ENCODE measurements around the gene LIN52. TPM values are rescaled to one million over a fixed set of nuclear protein-coding genes. Genes with fewer than 3 reads are reported as not detected.

The LIN52 gene
- polyA plus RNA-seq, 4 donors = 6.1 to 22.1 (median 11.1) TPM

DNA sequence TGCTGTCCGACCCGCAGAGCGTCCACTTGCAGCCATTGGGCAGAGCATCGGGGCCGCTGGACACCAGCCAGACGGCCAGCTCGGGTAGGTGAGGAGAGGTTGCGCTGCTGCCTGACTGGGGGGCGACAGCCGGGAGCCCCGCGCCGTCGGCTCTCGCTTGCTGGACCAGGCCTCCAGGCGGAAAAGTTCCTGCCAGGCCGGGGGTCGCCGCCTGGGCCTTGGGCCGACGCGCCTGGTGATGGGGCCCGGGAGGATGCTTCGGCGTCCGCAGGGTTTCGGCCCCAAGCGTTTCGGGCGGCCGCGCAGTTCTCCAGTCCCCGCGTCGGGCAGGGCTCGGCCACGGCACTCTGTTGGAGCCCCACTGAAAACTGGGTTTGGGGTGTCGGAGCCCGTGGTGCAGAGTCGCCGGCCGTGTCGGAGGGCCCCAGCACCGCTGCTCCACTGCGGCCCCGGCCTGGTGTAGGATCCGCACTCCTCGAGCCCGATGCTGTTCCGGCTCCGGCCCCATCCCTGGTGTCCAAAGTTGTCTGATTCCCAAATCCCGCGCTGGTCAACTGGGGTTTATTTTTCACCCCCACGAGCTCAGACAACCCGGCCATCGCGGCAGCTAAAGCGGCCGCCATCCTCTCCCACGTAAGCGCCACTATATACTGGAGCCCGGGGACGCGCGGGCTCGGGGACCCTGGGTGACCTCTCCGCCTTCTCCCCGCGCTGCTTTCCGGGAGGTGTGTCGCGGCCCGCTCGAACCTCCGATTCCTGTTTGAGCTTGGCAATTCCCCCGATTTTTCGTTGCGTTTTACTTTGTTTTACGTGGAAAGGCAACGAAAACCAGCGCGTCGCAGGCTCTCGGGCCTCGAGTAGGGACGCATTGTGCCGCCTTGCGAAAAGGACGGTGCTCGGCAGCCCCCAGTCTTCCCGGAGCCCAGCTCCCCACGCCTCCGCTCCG, 155.4 kb downstream of the LIN52 start:
- Histone ChIP-seq H3K36me3 (ENCODE audit: control insufficient read depth in 3 of 3, insufficient read depth in 2 of 3, low read depth in 1 of 3, low read length in 3 of 3) (no peaks in the 10 kb centered on the region), H3K27me3 (ENCODE audit: control insufficient read depth in 3 of 3, insufficient read depth in 3 of 3, low read length in 3 of 3) (peaks cover 5 to 95% (median 54%) of the 10 kb centered on the region in 3 donors), H3K27ac (ENCODE audit: low read depth in 1 of 3, low read length in 2 of 3) (no peak overlapping the region), H3K4me1 (ENCODE audit: control insufficient read depth in 3 of 3, insufficient read depth in 2 of 3, low read depth in 1 of 3, low read length in 2 of 3) (peaks cover 0 to 12% (median 2%) of the 10 kb centered on the region in 3 donors), H3K4me3 (ENCODE audit: low read depth in 1 of 3, low read length in 3 of 3) (peak overlapping the region in 1 of 3 donors; percentile 21), H3K9me3 (ENCODE audit: control insufficient read depth in 2 of 2, insufficient read depth in 1 of 2, low read depth in 1 of 2, low read length in 1 of 2) (peaks cover 0 to 2% of the 10 kb centered on the region in 2 donors)
- DNase-seq = peak in 1 of 2 donors; percentile 48
- FAIRE-seq = no peak
- WGBS, 3 donors = 3 to 7% (median 4%) methylated on average over 71 to 94 of the region's 94 CpGs

DNA sequence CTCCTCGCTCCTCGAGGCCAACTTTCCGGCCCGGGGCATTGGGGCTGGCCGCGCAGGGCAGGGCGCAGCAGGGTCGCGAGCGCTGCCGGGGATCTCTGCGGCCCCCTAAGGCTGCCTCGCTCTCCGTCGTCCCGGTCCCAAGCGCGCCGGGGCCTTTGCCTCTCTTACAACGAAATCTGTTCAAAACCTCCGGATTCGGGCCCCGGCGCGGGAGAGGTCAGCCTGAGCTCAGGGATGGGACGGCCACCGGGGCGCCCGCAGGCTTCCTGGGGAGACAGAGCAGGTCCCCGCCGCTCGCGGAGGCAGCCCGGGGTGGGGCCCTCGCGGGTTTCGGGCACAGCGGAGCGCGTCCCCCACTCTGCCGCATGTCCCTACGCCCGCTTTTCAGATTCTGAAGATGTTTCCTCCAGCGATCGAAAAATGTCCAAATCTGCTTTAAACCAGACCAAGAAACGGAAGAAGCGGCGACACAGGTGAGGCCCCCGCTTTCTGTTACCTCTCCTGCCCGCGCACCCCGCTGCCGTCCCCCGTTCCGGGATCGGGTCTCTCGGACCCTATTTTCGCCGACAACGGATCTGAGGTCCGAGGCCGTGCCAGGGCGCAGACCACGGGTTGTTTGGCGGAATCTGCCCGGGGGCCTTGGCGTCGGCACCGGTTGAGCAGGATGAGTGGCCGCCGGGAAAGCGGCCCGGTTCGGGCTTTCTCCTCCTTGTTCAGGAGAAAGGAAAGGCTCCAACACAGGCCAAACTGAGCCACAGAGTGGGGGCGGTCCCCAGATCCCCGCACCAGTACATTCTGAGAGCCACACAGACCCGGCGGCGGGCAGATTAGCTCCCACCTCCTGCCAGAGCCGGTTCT, 156.3 kb downstream of the LIN52 start:
- FAIRE-seq (no peak), DNase-seq (peak in 1 of 2 donors; percentile 50)
- peaks cover 5 to 98% (median 60%) of the 10 kb centered on the region in 3 donors for H3K27me3 ChIP-seq (ENCODE audit: control insufficient read depth in 3 of 3, insufficient read depth in 3 of 3, low read length in 3 of 3)
- 2 to 5% (median 3%) methylated on average over 63 to 80 of the region's 80 CpGs for WGBS, 3 donors
- H3K4me3 ChIP-seq (ENCODE audit: low read depth in 1 of 3, low read length in 3 of 3) = peak overlapping the region in 1 of 3 donors; percentile 21
- peaks cover 0 to 2% of the 10 kb centered on the region in 2 donors for H3K9me3 ChIP-seq (ENCODE audit: control insufficient read depth in 2 of 2, insufficient read depth in 1 of 2, low read depth in 1 of 2, low read length in 1 of 2)
- peaks cover 0 to 12% (median 2%) of the 10 kb centered on the region in 3 donors for H3K4me1 ChIP-seq (ENCODE audit: control insufficient read depth in 3 of 3, insufficient read depth in 2 of 3, low read depth in 1 of 3, low read length in 2 of 3)
- H3K27ac ChIP-seq (ENCODE audit: low read depth in 1 of 3, low read length in 2 of 3) = no peak overlapping the region
- H3K36me3 ChIP-seq (ENCODE audit: control insufficient read depth in 3 of 3, insufficient read depth in 2 of 3, low read depth in 1 of 3, low read length in 3 of 3) = no peaks in the 10 kb centered on the region

DNA sequence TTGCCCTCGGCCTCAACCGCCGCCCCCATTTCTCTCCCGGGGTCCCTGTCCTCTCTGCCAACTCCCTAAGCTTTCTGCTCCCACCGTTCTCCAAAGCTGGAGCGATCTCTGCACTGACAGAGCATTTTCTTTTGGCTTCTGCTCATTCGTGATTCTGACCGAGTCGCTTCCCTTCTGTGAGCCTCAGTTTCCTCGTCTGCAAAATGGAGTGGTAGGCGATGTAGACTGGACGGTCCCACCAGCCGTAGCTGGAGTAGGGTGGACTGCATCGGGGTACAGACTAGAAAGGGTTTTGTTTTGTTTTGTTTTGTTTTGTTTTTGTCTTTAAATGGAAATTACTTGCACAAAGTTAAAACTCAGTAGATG, 156.9 kb downstream of the LIN52 start:
- peaks cover 0 to 2% of the 10 kb centered on the region in 2 donors for H3K9me3 ChIP-seq (ENCODE audit: control insufficient read depth in 2 of 2, insufficient read depth in 1 of 2, low read depth in 1 of 2, low read length in 1 of 2)
- 9 to 13% (median 9%) methylated on average over 14 of the region's 14 CpGs for WGBS, 3 donors
- DNase-seq (peak in 1 of 2 donors; percentile 25), FAIRE-seq (no peak)
- peaks cover 0 to 12% (median 2%) of the 10 kb centered on the region in 3 donors for H3K4me1 ChIP-seq (ENCODE audit: control insufficient read depth in 3 of 3, insufficient read depth in 2 of 3, low read depth in 1 of 3, low read length in 2 of 3)
- H3K27me3 ChIP-seq (ENCODE audit: control insufficient read depth in 3 of 3, insufficient read depth in 3 of 3, low read length in 3 of 3) = peaks cover 5 to 99% (median 62%) of the 10 kb centered on the region in 3 donors
- no peak overlapping the region for H3K4me3 ChIP-seq (ENCODE audit: low read depth in 1 of 3, low read length in 3 of 3)
- no peak overlapping the region for H3K27ac ChIP-seq (ENCODE audit: low read depth in 1 of 3, low read length in 2 of 3)
- no peaks in the 10 kb centered on the region for H3K36me3 ChIP-seq (ENCODE audit: control insufficient read depth in 3 of 3, insufficient read depth in 2 of 3, low read depth in 1 of 3, low read length in 3 of 3)

DNA sequence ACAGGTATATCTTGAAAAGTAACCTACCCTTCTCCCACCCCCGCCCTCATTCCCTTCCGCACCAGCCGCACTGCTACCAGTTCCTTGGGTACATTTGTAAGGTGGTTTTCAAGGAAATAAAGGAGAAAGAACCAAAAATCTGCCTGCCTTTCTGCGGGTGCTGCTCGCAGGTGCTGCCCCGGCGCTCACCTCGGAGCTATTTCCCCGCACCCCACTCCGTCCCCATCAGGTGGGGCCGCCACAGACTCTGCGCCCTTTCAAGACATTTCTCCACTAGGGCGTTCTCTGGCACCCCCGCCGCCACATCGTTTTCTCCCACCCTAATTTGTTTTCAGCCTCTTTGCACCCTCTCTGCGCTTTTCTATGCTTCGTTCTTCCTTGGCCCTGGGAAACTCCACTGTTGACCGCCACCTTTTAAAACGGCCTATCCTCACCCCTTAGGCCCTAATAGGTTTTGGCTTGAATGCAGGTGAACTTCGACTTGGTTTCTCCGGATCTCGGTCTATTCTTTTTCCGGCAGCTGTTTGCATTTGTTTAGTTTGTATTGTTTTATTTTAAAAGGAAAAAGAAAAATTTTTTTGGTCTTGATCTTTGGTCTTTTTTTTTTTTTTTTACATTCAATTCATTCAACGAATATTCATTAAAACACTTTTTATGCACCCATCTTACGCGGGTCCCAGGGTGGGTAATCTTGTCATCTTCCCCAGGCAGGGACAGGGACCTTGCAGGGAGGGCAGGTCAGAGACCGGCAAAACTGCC, 157.4 kb downstream of the LIN52 start:
- WGBS, 3 donors = 7 to 10% (median 8%) methylated on average over 26 to 28 of the region's 28 CpGs
- DNase-seq = peak in 1 of 2 donors; percentile 45
- peaks cover 5 to 100% (median 64%) of the 10 kb centered on the region in 3 donors for H3K27me3 ChIP-seq (ENCODE audit: control insufficient read depth in 3 of 3, insufficient read depth in 3 of 3, low read length in 3 of 3)

DNA sequence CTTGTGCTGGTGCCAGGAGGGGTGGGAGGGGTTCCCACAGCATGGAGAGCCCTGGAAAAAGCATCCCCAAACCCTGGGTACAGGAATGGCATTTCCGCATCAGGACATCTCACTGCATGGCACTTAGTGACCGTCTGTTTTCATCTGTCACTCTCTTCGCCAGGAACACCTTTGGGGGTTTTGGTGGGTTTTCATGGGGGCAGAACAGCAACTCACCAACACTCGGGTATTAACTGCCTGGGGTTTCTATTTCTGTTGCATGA, 158.0 kb downstream of the LIN52 start:
- Histone ChIP-seq H3K4me1 (ENCODE audit: control insufficient read depth in 3 of 3, insufficient read depth in 2 of 3, low read depth in 1 of 3, low read length in 2 of 3) (peaks cover 0 to 12% (median 2%) of the 10 kb centered on the region in 3 donors), H3K27ac (ENCODE audit: low read depth in 1 of 3, low read length in 2 of 3) (no peak overlapping the region), H3K4me3 (ENCODE audit: low read depth in 1 of 3, low read length in 3 of 3) (no peak overlapping the region), H3K9me3 (ENCODE audit: control insufficient read depth in 2 of 2, insufficient read depth in 1 of 2, low read depth in 1 of 2, low read length in 1 of 2) (peaks cover 0 to 2% of the 10 kb centered on the region in 2 donors), H3K36me3 (ENCODE audit: control insufficient read depth in 3 of 3, insufficient read depth in 2 of 3, low read depth in 1 of 3, low read length in 3 of 3) (no peaks in the 10 kb centered on the region), H3K27me3 (ENCODE audit: control insufficient read depth in 3 of 3, insufficient read depth in 3 of 3, low read length in 3 of 3) (peaks cover 5 to 100% (median 61%) of the 10 kb centered on the region in 3 donors)
- DNase-seq = peak in 1 of 2 donors; percentile 21
- 25 to 27% (median 26%) methylated on average over 4 of the region's 4 CpGs for WGBS, 3 donors
- FAIRE-seq = no peak

More for the DNA sequence above, 157.4 kb downstream of the LIN52 start:
- no peaks in the 10 kb centered on the region for H3K36me3 ChIP-seq (ENCODE audit: control insufficient read depth in 3 of 3, insufficient read depth in 2 of 3, low read depth in 1 of 3, low read length in 3 of 3)
- FAIRE-seq = no peak
- no peak overlapping the region for H3K27ac ChIP-seq (ENCODE audit: low read depth in 1 of 3, low read length in 2 of 3)
- H3K9me3 ChIP-seq (ENCODE audit: control insufficient read depth in 2 of 2, insufficient read depth in 1 of 2, low read depth in 1 of 2, low read length in 1 of 2) = peaks cover 0 to 2% of the 10 kb centered on the region in 2 donors
- peaks cover 0 to 12% (median 2%) of the 10 kb centered on the region in 3 donors for H3K4me1 ChIP-seq (ENCODE audit: control insufficient read depth in 3 of 3, insufficient read depth in 2 of 3, low read depth in 1 of 3, low read length in 2 of 3)
- H3K4me3 ChIP-seq (ENCODE audit: low read depth in 1 of 3, low read length in 3 of 3) = no peak overlapping the region

DNA sequence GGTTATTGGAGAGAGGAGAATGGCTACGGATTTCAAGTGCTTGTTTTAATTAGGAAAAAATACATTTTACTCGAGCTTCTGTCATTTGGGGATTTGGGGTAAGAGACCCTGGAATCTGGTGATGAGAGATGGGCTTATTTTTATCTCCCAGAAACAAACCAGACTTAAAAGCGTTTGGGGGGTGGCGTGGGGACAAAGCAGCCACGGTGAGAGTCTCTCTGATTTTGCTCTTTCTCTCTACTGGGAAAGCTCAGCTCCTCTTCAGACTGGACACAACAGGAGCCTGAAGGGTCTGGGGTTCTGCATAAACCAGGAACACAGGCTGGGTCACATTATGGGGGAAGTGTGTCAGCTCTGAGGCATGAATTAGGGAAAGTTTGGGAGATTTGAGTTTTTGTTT, 158.3 kb downstream of the LIN52 start:
- H3K4me3 ChIP-seq (ENCODE audit: low read depth in 1 of 3, low read length in 3 of 3) = no peak overlapping the region
- peaks cover 0 to 12% (median 2%) of the 10 kb centered on the region in 3 donors for H3K4me1 ChIP-seq (ENCODE audit: control insufficient read depth in 3 of 3, insufficient read depth in 2 of 3, low read depth in 1 of 3, low read length in 2 of 3)
- no peak overlapping the region for H3K27ac ChIP-seq (ENCODE audit: low read depth in 1 of 3, low read length in 2 of 3)
- H3K27me3 ChIP-seq (ENCODE audit: control insufficient read depth in 3 of 3, insufficient read depth in 3 of 3, low read length in 3 of 3) = peaks cover 5 to 100% (median 58%) of the 10 kb centered on the region in 3 donors
- no peaks in the 10 kb centered on the region for H3K36me3 ChIP-seq (ENCODE audit: control insufficient read depth in 3 of 3, insufficient read depth in 2 of 3, low read depth in 1 of 3, low read length in 3 of 3)
- DNase-seq (no peak), FAIRE-seq (no peak)
- WGBS, 3 donors = 20 to 32% (median 21%) methylated on average over 5 of the region's 5 CpGs
- H3K9me3 ChIP-seq (ENCODE audit: control insufficient read depth in 2 of 2, insufficient read depth in 1 of 2, low read depth in 1 of 2, low read length in 1 of 2) = peaks cover 0 to 2% of the 10 kb centered on the region in 2 donors

DNA sequence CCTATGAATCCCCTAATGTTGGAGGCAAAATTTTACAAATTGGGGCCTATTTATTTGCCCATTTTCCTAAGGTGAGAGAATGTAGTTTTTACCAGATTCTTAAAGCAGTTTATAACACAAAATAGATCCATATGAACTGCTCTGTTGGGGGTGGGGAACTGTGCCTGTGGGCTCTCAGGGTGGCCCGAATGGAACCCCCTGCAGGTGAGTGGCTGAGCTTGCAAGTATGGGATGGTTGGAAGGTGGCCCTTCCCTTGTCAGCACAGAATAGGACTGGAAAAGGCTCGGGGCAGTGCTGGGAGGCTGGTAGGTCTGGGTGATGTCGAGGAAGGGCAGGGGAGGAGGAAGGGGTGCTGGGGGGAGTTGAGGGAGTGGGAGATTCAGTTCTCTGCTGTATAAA, 159.4 kb downstream of the LIN52 start:
- Histone ChIP-seq H3K4me1 (ENCODE audit: control insufficient read depth in 3 of 3, insufficient read depth in 2 of 3, low read depth in 1 of 3, low read length in 2 of 3) (peaks cover 0 to 12% (median 2%) of the 10 kb centered on the region in 3 donors), H3K4me3 (ENCODE audit: low read depth in 1 of 3, low read length in 3 of 3) (no peak overlapping the region), H3K36me3 (ENCODE audit: control insufficient read depth in 3 of 3, insufficient read depth in 2 of 3, low read depth in 1 of 3, low read length in 3 of 3) (no peaks in the 10 kb centered on the region), H3K27me3 (ENCODE audit: control insufficient read depth in 3 of 3, insufficient read depth in 3 of 3, low read length in 3 of 3) (peaks cover 5 to 97% (median 48%) of the 10 kb centered on the region in 3 donors), H3K9me3 (ENCODE audit: control insufficient read depth in 2 of 2, insufficient read depth in 1 of 2, low read depth in 1 of 2, low read length in 1 of 2) (peaks cover 0 to 2% of the 10 kb centered on the region in 2 donors), H3K27ac (ENCODE audit: low read depth in 1 of 3, low read length in 2 of 3) (no peak overlapping the region)
- DNase-seq = no peak
- FAIRE-seq = no peak
- 3 to 22% (median 6%) methylated on average over 3 of the region's 3 CpGs for WGBS, 3 donors

Data from small intestine (tissue), 7 donors.